ENCODE results near the gene CD46.

The CD46 gene

DNA sequence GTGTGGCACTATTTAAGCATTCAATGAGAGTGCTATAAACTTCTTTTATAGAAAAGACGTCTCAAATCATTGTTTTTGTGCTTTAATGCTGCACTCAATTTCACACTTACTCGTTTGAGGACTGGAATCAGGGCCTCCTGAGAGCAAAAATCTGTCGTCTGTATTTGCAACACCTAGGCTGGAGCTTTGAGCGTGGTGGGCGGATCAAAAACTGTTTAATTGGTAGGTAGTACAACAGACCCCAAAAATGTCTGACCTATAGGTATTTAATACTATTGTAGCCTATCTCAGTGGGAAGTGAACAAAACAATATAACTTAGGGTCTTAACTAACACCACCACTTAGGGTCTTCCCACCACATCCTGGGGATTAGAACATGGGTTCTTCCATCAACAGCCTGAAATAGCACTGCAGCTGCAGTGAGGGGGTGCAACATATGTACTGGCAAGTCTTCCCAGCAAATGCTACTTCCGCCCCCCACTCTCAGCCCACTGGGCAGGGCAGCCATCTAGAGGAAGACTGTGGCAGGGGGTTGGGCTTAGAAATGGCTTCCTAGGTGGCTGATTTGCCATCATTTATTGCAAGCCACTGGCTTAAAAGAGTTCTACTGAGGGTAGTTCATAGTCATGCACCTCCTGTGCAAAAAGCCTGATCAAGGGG is 48.3 kb downstream of the CD46 start:
- no peak for DNase-seq

DNA sequence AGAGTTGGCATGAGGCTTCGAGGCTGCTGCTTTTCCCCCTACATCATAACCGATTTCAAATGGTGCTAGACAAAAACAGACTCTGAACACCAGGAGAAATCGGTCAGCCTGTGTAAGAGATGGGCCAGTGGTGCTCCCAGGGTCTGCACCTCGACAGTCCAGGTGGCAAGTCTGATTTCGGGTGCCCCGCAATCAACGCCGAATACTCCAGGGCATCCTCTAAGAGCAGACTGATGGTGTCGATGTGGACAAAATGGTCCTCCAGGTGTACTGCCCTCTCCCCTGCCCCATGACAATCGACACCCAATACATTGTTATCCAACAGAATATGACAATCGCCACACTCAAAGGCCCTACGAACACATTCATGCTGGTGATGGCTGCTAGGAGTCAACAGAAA is 50.0 kb downstream of the CD46 start:
- no peak for DNase-seq

DNA sequence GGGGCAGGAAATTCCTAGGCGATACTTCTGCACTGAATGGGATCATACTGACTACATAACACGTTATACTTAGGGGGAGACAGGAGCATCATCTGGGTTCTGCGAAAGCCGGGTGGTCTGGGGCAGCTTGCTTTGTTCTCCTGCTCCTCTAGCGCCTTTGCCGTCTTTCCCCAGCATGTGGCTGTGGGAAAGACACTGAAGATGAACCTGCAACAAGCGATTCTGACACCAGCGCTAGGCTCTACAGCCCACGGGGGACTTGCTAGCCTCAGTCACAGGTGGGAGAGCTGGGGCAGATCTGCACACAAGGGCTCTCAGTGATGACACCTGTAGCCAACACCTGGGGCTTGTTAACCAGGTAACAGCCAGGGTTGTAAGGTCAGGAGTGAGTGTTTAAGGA is 51.8 kb downstream of the CD46 start:
- DNase-seq, result no peak

DNA sequence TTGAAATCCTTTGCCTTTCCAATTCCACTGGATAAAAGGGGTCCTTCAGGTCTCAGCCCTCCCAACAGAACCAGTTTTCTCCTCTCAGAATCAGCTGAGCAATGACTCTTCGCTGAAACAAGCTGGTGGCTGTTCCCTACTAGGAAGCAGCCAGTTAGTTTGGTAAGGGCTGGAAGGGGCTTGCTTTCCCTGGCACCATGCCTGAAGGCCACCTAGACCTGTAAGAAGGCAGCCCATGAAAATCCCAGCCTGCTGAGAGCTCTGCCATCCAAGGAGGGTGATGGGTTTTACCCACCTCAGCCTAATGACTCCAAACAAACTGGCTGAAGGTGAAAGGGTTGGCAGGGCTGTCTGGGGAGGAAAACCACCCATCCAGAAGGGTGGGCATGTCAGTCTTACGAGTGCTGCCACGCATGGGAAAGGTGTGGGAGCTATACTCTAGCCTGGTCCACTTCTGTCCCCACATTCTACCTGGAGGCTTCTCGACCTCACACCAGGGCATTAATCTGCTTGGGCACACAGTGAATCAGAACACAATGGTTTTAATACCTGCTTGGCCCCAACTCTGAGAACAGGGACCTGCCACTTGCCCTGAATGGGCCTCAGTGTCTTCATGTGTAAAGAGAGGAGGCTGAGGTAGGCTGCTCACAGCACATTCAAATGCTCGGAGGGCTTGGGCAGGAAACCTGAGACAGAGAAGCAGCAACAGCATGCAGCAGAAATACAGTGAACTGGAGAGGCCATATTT is 53.0 kb downstream of the CD46 start:
- no peak for DNase-seq

DNA sequence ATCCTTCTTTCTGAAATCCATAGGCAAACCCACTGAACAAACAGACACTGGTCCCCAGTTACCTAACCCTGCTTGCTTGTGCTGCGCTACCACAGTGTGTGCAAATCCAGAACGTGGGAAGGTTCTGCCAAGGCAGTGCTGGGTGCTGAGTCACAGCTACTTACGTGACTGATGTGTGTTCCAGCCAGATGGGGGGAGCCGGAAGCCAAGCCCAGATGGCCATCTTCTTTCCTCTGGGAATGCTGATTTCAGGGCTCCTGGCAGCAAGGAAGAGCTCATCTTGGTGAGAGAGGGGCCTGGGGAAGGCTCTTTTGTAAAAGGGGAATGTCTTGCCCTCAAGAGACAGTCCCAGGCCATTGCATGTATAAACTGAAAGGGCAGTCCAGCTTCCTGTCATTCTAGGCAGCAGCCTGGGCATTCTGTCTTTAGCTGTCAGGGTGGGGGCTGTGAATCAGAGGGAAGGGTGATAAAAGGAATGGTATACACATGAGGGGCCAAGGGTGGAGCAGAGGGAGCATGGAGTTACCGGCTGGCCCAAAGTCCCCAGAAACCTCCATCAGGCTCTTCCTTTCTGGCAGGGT is 54.1 kb downstream of the CD46 start:
- no peak for DNase-seq

DNA sequence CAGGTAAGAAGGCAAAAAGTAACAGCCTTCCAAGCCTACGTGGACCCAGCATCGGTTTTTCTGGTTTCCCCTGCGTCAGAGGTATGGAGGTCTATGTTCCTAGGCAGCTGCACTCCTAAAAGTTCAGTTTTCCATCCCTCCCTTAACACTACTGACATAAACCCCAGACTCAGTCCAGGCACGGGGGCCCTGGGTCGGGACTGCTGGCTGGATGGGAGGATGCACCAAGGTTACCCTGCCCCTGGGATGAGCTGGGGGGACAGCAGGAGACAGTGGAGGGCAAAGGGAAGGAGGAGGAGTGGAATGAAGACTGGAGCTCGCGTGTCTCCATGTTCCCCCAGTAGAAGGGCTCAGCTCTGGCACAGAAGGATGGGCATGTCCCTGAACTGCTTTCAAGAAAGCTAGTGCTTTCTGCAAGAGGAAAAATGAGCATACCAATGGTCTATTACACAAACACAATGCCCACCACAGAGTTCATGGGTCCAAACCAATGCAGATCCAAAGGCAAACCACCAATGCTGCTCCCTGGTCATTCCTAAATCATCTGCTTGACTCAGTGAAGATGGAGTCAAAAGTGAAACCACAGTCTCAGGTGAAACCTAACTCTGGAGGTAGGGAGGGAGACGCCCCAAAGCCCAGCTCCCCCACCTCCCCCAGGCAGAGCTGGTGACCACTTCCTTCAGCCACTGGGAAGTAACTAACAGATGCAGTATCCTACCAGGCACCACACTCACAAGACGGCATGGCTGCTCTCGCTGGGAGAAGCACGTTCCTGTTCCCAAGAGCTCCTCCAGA is 54.9 kb downstream of the CD46 start:
- DNase-seq, result no peak

DNA sequence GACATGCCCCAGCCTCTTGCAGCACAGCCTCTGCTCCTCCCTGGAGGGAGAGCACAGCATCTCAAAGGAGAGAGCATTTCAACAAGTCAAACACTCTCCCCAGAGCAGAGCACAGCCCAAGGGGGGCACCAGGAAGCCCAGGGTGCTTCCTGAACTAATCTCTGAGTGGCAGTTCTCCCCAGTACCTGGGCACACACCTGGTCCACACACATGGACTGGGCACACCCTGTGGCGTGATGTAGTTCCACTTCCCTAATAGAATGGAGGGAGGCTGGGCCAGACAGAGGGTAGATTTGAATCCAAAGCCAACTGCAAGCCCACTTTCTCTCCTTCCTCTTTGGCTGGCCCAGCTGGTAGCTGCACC is 55.5 kb downstream of the CD46 start:
- no peak for DNase-seq

DNA sequence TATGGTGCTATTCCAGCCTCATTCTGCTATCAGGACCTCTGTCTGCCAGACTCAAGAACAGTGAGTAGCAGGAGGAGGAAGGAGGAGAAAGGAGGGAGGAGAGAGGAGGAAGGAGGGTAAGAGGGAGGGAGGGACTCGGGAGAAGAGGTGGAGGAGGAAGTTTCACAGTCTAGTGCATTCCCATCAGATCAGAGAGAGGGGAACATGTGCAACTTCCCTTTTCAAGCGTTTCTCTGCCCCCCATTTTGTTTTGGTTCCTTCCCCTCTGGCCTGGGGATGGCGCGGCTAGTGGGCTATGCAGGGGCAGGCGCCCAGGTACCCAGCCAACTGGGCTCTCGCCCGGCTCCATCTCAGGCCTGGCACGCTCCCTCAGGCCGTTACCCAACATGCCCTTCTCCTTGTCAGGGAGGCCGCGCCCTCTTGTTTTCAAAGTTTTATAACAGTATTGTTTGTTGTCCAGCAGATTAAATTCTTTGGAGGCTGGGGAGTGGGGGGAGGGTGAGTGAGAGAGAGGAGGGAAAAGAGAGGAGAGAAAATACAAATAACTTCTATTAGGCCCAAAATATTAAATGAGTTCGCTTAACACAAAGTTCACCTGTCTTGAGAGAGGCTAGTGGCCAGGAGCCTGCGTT is 56.0 kb downstream of the CD46 start:
- DNase-seq, result no peak

DNA sequence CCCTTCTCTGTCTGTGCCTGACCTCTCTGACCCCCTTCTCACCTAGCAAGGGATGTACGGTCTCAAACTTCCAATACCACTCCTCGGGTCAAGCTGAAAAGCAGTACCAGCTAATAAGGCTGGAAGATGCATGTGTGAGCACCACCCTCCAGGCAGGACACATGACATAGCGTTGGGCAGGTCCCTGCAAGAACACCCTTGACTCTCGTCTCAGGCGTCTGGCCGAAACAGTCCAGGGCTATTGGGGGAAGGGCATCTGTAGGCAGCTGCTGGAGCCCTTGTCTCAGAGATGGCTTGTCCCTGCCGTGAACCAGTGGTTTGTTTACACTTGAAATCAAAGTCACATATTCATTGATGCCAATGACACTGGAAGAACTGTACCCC is 56.5 kb downstream of the CD46 start:
- DNase-seq, result no peak

DNA sequence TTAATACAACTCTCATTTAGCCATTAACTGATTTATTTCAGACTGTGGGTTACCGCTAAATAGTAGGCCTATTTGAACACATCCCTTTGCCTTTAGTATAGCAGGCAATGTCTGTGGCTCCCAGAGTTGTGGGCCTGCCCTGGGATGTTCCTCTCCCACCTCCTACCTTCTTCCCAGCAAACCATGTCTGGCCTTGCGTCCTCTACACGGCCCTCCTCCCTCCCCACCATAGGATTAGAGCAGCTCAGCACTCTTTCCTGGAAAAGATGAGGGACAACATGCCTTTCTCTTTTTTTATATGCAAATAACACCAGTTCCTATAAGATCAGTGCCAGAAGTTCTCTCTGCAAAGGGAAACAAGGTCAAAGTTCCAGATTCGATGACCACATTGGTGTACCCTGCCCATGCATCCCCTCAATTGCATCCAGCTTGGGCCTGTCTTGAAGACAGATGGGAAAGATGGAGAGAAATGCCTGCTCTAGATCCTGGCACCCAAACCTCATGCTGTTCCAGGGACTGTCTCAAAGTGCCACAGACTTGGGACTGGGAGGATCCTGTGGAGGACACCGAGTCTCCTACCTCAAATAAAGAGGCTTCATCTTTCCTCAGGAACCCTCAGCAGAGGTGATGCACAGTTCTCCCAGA is 57.2 kb downstream of the CD46 start:
- no peak for DNase-seq

DNA sequence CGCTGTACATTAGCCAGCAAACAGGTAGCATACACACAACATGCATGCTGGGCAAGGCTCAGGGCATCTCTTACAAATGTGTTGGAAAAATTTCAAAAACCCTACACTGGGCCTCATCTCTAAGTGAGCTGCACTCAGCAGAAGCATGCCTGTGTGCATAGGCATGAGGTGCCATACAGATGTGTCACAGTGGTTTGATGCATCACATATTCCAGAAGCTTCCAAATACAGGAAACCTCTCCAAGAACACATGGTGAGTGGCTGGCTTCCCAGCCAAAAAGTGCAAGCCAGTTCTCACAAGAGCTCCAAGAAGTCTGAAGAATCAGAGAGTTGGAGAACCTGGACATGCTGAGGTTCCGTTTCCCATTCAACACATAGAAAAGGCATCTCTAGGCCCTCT is 58.3 kb downstream of the CD46 start:
- DNase-seq, result no peak

DNA sequence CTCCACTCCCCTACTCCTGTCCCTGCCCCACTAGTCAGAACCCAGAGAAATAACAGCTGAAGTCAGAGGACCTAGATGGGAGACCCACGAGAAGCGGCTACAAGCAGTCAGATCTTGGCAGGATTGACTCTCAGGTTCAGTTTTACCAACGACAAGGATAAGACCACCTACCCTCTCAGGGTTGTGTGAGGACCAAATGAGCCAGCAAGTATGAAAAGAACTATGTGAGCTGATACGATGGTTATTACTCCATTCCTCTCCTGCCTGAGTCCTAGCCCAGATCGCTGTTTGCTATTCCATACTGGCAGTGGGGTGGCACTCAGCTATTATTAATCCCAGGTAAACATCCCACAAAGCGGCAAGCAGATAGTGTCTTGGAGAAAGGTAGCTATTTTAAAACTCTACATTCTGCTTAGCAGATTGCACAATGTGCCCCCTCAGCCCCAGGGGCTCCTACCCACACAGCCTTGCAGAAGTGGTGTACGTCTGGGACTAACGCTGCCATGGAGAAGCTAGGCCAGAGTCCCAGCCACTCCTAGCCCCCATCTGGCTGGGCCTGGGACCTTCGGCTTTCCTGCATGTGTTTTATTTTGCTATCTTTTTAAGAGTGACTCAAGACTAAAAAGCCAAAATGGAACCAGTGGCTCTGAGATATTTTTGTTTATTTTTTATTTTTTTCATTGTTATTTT is 58.9 kb downstream of the CD46 start:
- no peak for DNase-seq

DNA sequence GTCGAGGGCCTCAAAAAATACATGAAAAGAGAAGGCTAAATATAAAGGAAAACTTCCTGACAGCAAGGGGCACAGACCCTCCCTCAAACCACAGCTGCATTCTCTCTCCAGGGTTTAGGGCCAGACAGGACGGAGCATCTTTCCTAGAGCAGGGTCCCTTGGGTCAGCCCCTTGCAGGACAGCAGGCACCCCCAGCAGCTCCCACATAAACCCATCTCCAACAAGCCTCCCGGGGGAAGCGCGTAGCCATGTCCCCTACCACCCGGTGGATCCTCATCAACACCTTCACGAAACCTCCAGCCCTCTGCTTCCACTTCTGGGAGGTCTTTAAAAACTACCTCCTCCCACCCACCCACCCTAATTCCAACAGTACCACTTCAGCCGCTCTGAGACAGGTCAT is 59.5 kb downstream of the CD46 start:
- no peak for DNase-seq

DNA sequence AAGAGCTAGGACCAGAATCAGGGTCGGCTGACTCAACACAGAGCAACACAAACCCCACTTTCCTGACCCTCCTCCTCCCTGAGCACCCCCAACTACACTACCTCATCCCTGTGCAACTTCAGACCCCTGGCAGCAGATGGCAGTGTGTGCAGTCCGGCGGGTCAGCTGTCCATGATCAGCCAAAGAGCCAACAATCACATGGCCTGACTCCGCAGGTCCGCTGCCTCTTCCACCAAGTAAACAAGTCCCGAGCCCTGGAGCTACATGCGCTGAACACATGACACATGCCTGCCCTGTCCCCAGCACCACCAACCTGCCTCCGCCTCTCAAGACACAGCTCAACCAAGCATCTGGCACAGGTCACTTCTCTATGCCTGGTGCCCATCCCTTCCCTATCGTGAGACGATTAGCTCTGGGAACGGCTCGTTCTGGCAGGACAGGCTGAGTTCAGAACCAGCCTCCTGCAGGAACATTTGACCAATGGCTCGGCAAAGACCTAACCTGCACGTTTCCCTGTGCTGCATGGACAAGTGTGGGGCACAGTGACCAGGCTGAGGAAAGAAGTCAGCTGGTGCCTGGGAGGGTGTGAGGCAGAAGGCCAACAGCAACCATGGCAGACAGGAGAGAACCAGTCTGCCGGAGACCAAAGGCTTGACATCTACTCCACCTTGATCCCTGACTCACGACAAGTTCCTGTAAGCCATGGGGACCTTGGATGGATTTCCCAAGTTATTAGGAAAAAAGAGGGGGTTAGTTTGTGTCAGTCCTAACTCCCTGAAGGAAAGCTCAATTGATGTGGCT is 60.3 kb downstream of the CD46 start:
- no peak for DNase-seq

DNA sequence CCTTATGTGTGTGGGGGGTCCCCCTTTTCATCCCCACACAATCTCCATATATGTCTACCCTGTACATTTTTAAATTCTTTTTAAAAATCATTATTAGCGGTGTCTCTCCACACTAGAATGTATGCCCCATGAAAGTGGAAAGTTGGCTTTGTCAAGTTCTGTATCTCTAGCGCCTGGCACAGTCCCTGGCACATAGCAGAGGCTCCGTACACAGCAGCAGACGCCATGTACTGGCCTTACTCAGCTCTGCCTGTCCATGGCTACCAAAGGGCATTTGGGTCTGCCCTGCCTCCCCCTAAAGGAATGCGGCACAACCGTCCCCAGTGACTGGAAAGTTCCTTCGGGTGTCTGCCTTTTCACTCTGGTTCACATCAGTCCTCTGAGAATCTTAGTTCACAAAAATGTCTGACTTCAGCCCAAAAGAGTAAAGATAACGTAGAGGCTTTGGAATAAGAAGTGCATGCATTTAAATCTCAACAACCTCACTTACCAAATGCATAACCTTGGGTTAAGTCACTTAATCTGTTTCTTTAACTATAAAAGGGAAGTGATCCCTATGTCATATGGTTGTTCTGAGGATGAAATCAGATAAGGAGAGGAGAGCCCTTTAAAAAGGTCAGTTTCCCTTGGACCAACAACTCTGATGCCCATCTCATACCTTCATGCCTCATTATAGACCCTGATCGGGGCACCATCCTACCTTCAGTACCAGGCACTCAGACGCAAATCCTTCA is 61.1 kb downstream of the CD46 start:
- no peak for DNase-seq

DNA sequence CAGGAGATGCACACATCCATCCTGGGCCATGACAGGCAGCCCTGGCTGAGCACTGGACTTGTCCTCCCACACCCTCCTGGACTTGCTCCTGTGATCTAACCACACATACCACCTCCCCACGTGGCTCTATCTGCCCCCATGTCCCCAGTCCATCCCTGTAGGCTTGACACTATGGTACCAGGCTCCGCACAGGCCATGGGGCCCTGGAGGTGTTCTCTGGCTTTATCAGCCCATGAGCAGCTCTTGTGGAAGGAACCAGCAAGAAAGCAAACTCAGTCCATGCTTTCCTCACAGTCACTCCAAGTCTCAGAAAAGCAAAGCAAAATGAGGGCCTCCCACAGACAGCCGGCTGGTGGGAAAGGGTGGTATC is 61.6 kb downstream of the CD46 start:
- DNase-seq, result no peak

DNA sequence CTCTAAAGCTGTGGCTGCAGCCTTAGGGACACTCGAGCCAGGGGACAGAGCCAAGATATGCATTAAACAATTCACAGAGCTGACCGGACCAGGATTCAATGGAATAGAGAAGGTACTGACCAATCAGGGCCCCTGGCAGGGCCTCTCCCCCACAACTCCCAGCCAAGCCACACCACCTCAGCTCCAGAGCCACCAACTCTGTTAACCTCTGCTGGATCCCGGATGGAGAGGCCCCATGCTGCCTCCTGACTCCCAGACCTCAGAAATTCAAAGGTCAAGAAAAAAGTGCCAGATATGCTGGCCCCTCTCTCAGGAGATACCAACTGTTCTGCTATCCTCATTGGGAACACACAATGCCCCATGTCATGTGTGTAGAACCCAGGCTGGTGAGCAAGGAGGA is 62.1 kb downstream of the CD46 start:
- DNase-seq, result no peak

DNA sequence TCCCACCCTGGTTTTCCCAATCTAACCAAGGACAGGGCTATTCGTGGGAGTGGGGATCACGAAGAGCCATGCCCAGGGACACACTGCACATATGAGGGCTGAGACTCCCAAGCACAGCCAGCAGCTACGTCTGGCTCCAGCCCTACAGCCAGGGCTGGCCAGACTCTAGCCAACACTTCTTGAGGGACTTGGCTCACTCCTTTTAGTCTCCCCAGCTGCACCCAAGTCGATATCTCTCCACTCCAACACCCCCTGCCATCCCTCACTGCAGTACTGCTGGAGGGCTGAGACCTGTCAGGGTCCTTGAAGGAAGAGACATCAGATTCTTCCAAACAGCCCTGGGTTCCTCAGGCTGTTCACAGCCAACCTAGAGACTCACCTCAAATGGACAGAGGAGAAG is 62.6 kb downstream of the CD46 start:
- no peak for DNase-seq

DNA sequence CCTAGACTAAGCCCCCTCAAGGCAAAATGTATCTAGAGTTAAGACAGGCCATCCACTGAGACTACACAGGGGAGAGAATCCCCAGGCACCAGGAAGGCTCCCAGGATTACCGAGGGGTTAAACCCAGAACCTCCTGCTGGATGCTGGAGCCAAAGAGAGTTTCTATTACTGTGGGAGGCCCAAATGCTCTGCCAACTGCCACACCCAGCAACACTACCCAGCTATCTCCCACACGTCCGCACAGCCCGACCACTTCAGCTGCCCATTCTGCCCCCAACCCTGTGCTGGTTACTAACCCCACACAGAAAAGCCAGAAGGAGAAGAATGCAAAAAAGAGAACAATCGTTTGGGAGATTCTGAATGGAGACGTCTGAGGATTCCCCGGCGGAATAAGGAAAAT is 63.6 kb downstream of the CD46 start:
- DNase-seq, result no peak

DNA sequence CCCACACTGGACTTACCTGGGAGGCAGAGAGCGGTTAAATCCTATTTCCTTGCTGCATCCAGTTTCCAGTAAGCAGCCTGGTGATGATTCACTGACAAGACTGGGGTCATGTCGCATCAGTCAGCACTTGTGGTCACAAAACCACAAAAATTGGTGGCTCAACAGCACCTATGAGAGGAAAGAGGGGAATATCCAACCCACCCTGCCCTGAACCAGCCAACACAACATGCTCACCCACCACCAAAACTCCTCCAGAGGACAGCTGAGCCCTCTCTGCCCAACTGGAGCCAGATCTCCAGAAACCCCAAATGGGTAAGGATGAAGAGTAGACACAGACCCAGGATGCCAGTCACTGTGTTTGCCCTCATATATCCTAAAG is 64.0 kb downstream of the CD46 start:
- no peak for DNase-seq

DNA sequence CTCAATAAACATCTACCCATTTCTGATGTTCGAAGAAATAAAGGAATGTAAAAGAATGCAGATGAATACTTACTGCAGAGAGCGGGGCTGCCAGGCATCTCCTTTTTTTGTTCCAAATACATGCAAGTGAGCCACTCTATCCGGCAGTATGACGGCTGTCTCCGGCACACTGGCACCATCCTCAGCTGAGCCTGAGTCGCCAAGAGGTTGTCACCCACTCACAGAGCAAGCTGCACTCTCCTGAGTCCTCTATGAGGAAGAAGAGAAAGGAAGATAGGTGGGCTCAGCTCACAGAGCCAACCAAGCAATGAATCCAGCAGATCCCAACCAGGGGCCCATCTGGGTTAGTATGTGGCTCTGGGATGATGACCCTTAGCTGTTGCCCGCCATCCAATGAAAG is 65.3 kb downstream of the CD46 start:
- no peak for DNase-seq
